ENCODE results near the gene C20orf173.
A peak's percentile ranks its signal among the peaks of the same experiment; 100 is the strongest.

The C20orf173 gene

DNA sequence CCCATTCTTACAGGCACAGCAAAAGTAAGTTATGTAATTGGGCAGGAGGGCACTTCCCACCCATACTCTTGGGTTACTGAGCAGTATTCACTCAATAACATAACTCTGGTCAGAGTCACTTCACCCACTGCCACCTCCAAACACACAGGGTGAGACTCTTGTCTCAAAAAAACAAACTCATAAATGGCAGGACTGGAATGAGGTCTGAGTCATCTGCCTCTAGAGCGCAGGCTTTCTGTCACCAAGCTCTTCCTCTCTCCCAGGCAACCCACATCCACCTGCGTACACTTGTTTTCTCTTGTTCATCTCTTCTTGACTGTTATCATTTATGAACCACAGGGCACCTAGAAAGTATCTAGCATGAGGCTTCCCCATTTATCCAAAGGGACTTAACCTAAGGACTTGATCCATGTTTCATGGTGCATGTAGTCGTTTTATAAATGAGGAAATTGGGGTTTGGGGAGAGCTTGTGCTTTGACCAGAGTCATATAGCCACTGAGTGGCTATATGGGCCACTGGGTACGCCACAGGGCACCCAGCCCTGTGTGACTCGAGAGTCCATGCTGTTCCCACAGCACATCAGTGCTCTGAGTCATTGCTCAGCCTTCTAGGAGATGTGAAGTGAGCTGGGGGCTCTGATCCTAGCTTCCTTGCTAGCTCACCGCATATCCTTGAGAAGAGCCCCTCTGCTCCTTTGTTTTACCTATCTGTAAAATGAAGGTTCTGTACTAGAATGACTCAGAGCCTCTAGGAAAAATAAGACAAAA is 22.4 kb downstream of the C20orf173 start:
- DNase-seq (ENCODE audit: low read depth in 2 of 2) = no peak

DNA sequence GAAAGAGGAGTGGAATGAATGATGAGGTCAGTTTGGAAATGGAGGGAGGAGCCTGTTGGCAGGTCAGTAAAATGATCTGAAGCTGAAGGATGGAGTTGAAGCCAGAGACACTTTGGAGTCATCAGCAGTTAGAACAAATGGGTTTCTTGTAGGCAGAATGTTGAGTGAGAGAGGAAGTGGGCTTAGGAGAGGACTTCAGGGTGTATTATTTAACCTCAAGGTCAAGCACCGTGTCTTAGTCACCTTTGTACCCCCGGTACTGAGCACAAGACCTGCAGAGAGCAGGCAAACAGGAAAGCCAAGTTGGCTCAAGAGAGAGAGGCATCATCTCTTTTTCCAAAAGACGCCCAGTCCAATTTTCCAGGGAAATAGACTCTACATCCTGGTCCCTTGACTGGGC is 23.3 kb downstream of the C20orf173 start:
- DNase-seq (ENCODE audit: low read depth in 2 of 2) = no peak

GRCh38 chr20:35504751-35505150 is 24.7 kb downstream of the C20orf173 start:
- DNase-seq (ENCODE audit: low read depth in 2 of 2) = no peak

DNA sequence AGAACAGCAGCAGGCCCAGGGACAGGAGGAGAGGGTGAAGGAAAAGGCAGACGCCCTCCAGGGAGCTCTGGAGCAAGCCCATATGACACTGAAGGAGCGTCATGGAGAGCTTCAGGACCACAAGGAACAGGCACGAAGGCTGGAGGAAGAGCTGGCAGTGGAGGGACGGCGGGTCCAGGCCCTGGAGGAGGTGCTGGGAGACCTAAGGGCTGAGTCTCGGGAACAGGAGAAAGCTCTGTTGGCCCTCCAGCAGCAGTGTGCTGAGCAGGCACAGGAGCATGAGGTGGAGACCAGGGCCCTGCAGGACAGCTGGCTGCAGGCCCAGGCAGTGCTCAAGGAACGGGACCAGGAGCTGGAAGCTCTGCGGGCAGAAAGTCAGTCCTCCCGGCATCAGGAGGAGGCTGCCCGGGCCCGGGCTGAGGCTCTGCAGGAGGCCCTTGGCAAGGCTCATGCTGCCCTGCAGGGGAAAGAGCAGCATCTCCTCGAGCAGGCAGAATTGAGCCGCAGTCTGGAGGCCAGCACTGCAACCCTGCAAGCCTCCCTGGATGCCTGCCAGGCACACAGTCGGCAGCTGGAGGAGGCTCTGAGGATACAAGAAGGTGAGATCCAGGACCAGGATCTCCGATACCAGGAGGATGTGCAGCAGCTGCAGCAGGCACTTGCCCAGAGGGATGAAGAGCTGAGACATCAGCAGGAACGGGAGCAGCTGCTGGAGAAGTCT is 25.5 kb downstream of the C20orf173 start:
- DNase-seq (ENCODE audit: low read depth in 2 of 2) = no peak

DNA sequence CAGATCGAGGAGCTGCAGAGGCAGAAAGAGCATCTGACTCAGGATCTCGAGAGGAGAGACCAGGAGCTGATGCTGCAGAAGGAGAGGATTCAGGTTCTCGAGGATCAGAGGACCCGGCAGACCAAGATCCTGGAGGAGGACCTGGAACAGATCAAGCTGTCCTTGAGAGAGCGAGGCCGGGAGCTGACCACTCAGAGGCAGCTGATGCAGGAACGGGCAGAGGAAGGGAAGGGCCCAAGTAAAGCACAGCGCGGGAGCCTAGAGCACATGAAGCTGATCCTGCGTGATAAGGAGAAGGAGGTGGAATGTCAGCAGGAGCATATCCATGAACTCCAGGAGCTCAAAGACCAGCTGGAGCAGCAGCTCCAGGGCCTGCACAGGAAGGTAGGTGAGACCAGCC is 26.2 kb downstream of the C20orf173 start:
- DNase-seq (ENCODE audit: low read depth in 2 of 2) = no peak

DNA sequence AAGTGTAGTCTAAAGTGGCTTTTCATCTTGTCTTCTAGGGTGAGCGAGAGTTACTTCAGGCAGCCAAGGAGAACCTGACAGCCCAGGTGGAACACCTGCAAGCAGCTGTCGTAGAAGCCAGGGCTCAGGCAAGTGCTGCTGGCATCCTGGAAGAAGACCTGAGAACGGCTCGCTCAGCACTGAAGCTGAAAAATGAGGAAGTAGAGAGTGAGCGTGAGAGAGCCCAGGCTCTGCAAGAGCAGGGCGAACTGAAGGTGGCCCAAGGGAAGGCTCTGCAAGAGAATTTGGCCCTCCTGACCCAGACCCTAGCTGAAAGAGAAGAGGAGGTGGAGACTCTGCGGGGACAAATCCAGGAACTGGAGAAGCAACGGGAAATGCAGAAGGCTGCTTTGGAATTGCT is 27.1 kb downstream of the C20orf173 start:
- DNase-seq (ENCODE audit: low read depth in 2 of 2) = no peak

DNA sequence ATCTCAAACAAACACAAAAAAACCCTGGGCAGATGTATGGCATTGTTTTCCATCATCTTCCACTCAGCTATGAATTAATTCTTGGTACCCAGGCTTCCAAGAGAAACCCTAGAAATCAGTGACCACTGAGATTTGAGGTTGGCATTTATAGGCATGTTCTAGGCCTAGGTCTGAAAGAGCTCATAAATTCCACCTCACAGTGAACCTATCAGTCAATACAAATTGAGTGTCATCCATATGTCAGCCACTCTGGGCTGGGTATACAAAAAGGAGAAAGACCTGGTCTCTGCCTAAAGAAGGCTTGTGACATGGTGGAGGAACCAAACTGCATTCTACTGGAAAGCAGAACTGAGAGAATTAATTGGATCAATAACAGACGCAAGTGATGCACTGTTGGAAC is 30.2 kb downstream of the C20orf173 start:
- DNase-seq (ENCODE audit: low read depth in 2 of 2) = no peak

GRCh38 chr20:35497780-35498189 is 31.7 kb downstream of the C20orf173 start:
- DNase-seq (ENCODE audit: low read depth in 2 of 2) = no peak

DNA sequence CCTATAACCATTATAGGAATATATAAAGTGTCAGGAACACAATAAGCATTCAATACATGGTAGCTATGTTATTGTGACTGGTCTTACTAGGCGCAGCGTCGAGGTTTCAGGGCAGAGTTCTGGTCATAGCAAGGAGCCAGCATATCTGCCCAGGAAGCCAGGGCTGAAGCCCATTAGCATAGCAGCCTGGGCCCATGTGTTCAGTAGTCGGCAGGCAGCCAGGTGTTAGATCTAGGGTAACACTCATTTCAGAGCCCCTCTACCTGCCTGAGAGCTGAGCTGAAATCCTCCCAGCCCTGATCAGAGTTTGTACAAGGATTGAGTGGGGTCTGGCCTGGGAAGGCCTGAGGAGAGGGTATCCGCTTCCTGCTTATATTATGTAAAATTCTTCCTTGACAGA is 32.1 kb downstream of the C20orf173 start:
- DNase-seq (ENCODE audit: low read depth in 2 of 2) = no peak

DNA sequence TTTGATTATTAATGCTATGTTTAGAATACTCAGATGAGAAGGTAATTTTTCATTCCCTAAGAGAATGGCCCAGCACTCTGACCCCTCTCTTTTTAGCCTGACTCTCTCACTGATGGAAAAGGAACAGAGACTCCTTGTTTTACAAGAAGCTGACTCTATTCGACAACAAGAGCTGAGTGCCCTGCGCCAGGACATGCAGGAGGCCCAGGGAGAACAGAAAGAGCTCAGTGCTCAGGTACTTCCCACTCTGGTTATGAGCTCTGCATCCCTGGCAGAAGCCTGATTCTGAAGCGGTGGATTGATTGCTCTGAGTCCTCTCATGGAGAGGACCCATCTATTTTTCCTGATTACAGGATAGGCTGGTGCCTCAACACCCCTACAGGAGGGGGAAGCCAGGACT is 33.0 kb downstream of the C20orf173 start:
- DNase-seq (ENCODE audit: low read depth in 2 of 2) = no peak

DNA sequence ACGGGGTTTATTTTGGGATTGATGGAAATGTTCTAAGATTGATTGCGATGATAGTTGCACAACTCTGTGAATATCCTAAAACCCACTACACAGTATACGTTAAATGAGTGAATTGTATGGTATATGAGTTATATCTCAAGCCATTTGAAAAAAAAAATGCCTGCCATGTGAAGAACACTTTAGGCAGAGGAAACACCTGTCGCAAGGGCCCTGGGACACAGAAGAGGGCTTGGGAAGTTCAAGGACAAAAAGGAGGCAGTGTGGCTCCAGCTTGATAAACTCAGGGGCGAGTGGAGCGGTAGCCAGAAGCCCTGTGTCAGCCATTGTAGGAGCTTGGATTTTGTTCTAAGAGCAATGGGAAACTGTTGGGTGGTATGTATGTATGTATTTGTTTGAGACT is 37.1 kb downstream of the C20orf173 start:
- DNase-seq (ENCODE audit: low read depth in 2 of 2) = no peak

GRCh38 chr20:35491823-35492222 is 37.6 kb downstream of the C20orf173 start:
- no peak for DNase-seq (ENCODE audit: low read depth in 2 of 2)

- peak; percentile 38 to 46 for DNase-seq (ENCODE audit: low read depth in 2 of 2)
These were observed 38.7 kb downstream of the C20orf173 start for GRCh38 chr20:35490736-35491181.

- no peak for DNase-seq (ENCODE audit: low read depth in 2 of 2)
These were observed 39.7 kb downstream of the C20orf173 start for GRCh38 chr20:35489717-35490116.

DNA sequence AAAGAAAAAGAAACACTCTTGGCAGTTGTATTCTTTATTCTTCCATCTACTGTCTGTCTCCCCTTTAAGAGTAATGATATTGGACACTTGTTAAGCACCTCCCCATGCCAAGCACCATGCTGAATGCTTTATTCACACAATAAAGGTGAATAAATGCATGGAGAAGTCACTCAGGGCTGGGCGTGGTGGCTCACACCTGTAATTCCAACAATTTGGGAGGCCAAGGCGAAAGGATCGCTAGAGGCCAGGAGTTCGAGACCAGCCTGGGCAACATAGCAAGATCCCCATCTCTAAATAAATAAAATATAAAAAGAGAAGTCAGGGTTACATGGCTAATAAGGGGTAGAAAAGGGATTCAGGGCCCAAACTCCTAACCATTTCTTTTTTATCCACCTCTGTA is 42.0 kb downstream of the C20orf173 start:
- DNase-seq (ENCODE audit: low read depth in 2 of 2) = no peak

- no peak for DNase-seq (ENCODE audit: low read depth in 2 of 2)
These were observed 49.7 kb downstream of the C20orf173 start for GRCh38 chr20:35479798-35480197.

DNA sequence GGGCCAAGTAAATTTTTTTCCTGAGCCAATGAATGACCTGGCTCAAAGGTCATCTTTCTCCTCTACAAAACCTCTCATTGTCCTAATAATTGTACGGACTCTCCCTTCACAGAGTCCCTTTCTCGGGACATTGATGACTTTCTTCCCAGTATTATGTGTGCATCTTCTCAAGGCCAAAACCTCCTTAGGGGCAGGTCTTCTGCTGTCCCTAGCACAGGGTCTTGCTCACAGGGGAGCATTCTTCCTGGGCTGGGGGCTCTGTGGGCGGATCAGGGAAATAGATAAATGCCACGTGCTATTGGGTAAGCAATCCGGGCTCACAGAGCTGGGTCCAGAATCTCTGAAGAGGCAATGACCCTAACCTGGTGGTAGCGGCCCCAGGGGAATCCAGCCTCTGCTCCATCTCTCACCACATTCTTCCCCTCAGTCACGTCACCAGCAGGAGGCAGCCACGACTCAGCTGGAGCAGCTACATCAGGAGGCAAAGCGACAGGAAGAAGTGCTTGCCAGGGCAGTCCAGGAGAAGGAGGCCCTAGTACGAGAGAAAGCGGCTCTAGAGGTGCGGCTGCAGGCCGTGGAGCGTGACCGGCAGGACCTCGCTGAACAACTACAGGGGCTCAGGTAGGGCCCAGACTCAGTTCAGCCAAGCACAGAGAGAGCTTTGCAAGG is 50.5 kb downstream of the C20orf173 start:
- no peak for DNase-seq (ENCODE audit: low read depth in 2 of 2)

Measured in stimulated activated CD4-positive, alpha-beta T cell treated with anti-CD3 and anti-CD28 coated beads, Interleukin-12 subunit alpha, Interleukin-12 subunit beta, amount 100 ng/mL, for 24 hours (primary cell).